Thymus (tissue), 11 donors: ENCODE results near the gene RGS6. TPM values are rescaled to one million over a fixed set of nuclear protein-coding genes. Genes with fewer than 3 reads are reported as not detected.

Source experiments
- DNase-seq, 9 donors: peaks; one replicate each; pipeline ENCODE4 v3.0.0-alpha.2; 2013; ENCODE audit warnings: low spot score in 9 of 9, low read depth in 6 of 9, missing footprints in 1 of 9
- H3K27ac ChIP-seq, 2 donors: one replicate each; pipeline ENCODE4 v1.5.1; 2013; ENCODE audit warnings: control low read depth in 1 of 2, low read depth in 1 of 2, low read length in 1 of 2, mild to moderate bottlenecking in 1 of 2, moderate library complexity in 1 of 2
- H3K27me3 ChIP-seq, 2 donors: one replicate each; pipeline ENCODE4 v1.5.1; 2013; ENCODE audit warnings: low read length in 1 of 2; ENCODE audit not compliant: control insufficient read depth in 2 of 2, insufficient read depth in 1 of 2
- H3K36me3 ChIP-seq, 2 donors: one replicate each; pipeline ENCODE4 v1.5.1; 2013; ENCODE audit warnings: low read length in 1 of 2, mild to moderate bottlenecking in 1 of 2, moderate library complexity in 1 of 2; ENCODE audit not compliant: control insufficient read depth in 2 of 2, insufficient read depth in 2 of 2
- H3K4me1 ChIP-seq, 2 donors: one replicate each; pipeline ENCODE4 v1.5.1; 2013; ENCODE audit warnings: low read length in 2 of 2; ENCODE audit not compliant: control insufficient read depth in 2 of 2, insufficient read depth in 2 of 2
- H3K4me3 ChIP-seq, 2 donors: one replicate each; pipeline ENCODE4 v1.5.1; 2013; ENCODE audit warnings: low read length in 2 of 2, control low read depth in 1 of 2, mild to moderate bottlenecking in 1 of 2
- H3K9me3 ChIP-seq, 2 donors: one replicate each; pipeline ENCODE4 v1.5.1; 2013; ENCODE audit warnings: low read length in 1 of 2, mild to moderate bottlenecking in 1 of 2; ENCODE audit not compliant: control insufficient read depth in 2 of 2, insufficient read depth in 1 of 2
- WGBS: extraction: QIAGEN DNeasy Blood & Tissue Kit; methylation state at CpG from one replicate; pipeline ENCODE4 v1.1.7; 2013; 5-methylcytosine and 5-hydroxymethylcytosine counted together
- polyA plus RNA-seq: library from polyadenylated mRNA; stranded (reverse); fragments of 200-250 nt; gene quantifications from one replicate; pipeline ENCODE4 v1.2.3, GENCODE V29; 2013
- total RNA-seq: library from RNA; stranded (reverse); fragments of 120-200 nt; gene quantifications from one replicate; pipeline ENCODE4 v1.2.4, GENCODE V29; 2013
- donor health status: healthy.

RGS6 gene
- total and polyA plus RNA-seq, 2 donors: 0.28 to 0.80 TPM

GRCh38 chr14:72243309-72244293, 311.4 kb downstream of the RGS6 start:
- no peaks in the 10 kb centered on the region for H3K36me3 ChIP-seq
- 92% methylated on average over 5 of the region's 5 CpGs for WGBS
- H3K27me3 ChIP-seq: no peaks in the 10 kb centered on the region
- peaks cover 0 to 13% of the 10 kb centered on the region in 2 donors for H3K4me1 ChIP-seq
- no peak overlapping the region for H3K4me3 ChIP-seq
- no peak overlapping the region for H3K27ac ChIP-seq
- no peak for DNase-seq
- no peaks in the 10 kb centered on the region for H3K9me3 ChIP-seq

DNA sequence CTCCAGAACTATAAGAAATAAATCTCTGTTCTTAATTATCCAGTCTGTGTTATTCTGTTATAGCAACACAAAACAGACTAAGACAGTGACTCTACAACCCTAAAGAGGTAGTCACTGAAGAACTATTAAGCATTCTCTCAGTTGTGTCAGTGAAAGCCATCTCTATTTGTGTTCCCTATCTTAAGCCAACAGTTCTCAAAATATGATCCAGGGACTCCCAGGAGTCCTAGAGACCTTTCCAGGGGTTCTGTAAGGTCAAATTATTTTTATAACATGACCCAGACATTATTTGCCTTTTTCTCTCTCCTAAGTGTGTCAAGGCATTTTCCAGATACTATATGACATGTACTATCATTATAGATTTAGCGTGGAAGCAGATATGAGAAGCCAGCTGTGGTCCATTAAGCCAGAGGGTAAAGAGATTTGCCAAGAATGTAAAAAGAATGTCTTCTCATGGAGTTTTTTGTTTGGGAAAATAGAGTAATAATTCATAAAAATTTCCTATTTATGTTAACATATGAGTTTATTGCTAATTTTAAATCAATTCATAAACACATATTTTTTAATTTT, 315.8 kb downstream of the RGS6 start:
- Histone ChIP-seq H3K4me3 (no peak overlapping the region), H3K27ac (no peak overlapping the region), H3K27me3 (no peaks in the 10 kb centered on the region), H3K9me3 (no peaks in the 10 kb centered on the region), H3K4me1 (no peaks in the 10 kb centered on the region), H3K36me3 (no peaks in the 10 kb centered on the region)
- DNase-seq: no peak
- WGBS: 96% methylated on average over 1 of the region's 1 CpG

- no peaks in the 10 kb centered on the region for H3K27me3 ChIP-seq
- no peaks in the 10 kb centered on the region for H3K9me3 ChIP-seq
- no peak for DNase-seq
- no peaks in the 10 kb centered on the region for H3K36me3 ChIP-seq
- no peak overlapping the region for H3K4me3 ChIP-seq
- WGBS: 95% methylated on average over 2 of the region's 2 CpGs
- no peaks in the 10 kb centered on the region for H3K4me1 ChIP-seq
- H3K27ac ChIP-seq: no peak overlapping the region
These were observed 321.3 kb downstream of the RGS6 start for GRCh38 chr14:72253503-72253902.

DNA sequence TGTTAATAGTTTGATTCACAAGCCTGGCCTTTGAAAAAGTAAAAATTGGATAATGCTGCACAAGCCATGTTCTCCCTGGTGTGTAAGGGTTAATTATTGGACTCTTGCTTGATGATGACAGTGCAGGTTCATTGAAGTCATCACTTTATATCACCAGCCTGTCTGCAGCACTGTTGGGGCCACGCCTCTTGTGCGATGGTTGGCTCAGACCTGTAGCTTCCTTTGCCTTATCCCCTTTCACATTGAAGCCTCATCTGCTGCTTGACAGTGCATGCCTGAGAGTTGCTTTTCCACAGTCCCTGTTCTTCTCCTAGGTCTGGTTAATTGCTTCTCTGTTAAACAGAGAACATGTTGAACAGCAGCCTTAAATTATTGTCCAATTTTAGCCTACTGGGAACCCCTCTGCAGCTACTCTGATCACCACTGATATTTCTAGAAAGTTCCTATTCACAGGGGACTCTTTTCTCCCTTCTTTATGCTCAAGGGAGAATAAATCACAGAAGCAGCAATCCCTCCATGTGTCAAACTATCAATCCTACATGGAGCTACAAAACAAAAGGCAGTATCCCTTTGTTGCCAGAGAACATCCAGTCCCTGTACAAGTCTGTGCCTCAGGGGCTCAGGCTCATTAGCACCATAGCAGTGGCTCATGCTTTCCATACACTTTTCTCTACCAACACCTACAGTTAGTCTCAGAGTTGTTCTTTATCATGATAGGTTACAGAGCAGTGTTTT, 322.1 kb downstream of the RGS6 start:
- H3K4me3 ChIP-seq: no peak overlapping the region
- no peaks in the 10 kb centered on the region for H3K27me3 ChIP-seq
- H3K9me3 ChIP-seq: no peaks in the 10 kb centered on the region
- no peak for DNase-seq
- H3K4me1 ChIP-seq: no peaks in the 10 kb centered on the region
- 94% methylated on average over 2 of the region's 2 CpGs for WGBS
- no peak overlapping the region for H3K27ac ChIP-seq
- H3K36me3 ChIP-seq: no peaks in the 10 kb centered on the region

GRCh38 chr14:72254937-72255472, 322.8 kb downstream of the RGS6 start:
- H3K9me3 ChIP-seq: no peaks in the 10 kb centered on the region
- H3K4me3 ChIP-seq: no peak overlapping the region
- H3K4me1 ChIP-seq: no peaks in the 10 kb centered on the region
- H3K27ac ChIP-seq: no peak overlapping the region
- no peak for DNase-seq
- no peaks in the 10 kb centered on the region for H3K27me3 ChIP-seq
- no peaks in the 10 kb centered on the region for H3K36me3 ChIP-seq
- 85% methylated on average over 4 of the region's 4 CpGs for WGBS

- DNase-seq: no peak
- 98% methylated on average over 1 of the region's 1 CpG for WGBS
These were observed 323.8 kb downstream of the RGS6 start for GRCh38 chr14:72256055-72256454.

GRCh38 chr14:72261068-72261467, 328.8 kb downstream of the RGS6 start:
- Histone ChIP-seq H3K9me3 (no peaks in the 10 kb centered on the region), H3K4me3 (no peak overlapping the region), H3K27me3 (no peaks in the 10 kb centered on the region), H3K4me1 (no peaks in the 10 kb centered on the region), H3K27ac (no peak overlapping the region), H3K36me3 (no peaks in the 10 kb centered on the region)
- WGBS: 85% methylated on average over 4 of the region's 4 CpGs
- DNase-seq: no peak

More at GRCh38 chr14:72256055-72256454, 323.8 kb downstream of the RGS6 start:
- Histone ChIP-seq H3K4me1 (no peaks in the 10 kb centered on the region), H3K27me3 (no peaks in the 10 kb centered on the region), H3K9me3 (no peaks in the 10 kb centered on the region), H3K36me3 (no peaks in the 10 kb centered on the region), H3K27ac (no peak overlapping the region), H3K4me3 (no peak overlapping the region)

- Histone ChIP-seq H3K27me3 (no peaks in the 10 kb centered on the region), H3K4me1 (no peaks in the 10 kb centered on the region), H3K9me3 (no peaks in the 10 kb centered on the region), H3K27ac (no peak overlapping the region), H3K4me3 (no peak overlapping the region), H3K36me3 (no peaks in the 10 kb centered on the region)
- WGBS: 93% methylated on average over 2 of the region's 2 CpGs
- no peak for DNase-seq
These were observed 330.5 kb downstream of the RGS6 start for GRCh38 chr14:72262771-72263170.

DNA sequence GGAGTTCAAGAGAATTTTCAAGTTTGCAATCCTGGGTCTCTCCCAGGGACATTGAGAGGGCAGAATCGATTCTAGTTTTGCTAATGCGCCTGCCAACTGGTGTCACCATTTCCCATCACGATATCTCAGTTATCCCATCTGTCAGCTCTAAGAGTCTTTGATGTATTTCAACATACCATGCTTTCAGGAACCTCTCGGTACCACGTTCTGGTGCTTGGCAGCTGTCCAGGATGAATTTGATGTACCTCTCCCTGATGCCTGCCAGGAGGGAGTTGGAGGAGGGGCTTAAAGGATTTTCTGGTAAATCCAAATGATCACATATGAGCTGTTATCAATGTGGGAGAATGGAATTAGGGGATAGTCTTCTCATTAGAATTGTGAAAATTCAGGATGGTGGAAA, 332.5 kb downstream of the RGS6 start:
- Histone ChIP-seq H3K4me3 (no peak overlapping the region), H3K9me3 (no peaks in the 10 kb centered on the region), H3K27ac (no peak overlapping the region), H3K36me3 (no peaks in the 10 kb centered on the region), H3K27me3 (no peaks in the 10 kb centered on the region), H3K4me1 (no peaks in the 10 kb centered on the region)
- no peak for DNase-seq
- WGBS: 72% methylated on average over 5 of the region's 5 CpGs
